ENCODE measurements around the gene TSGA10. TPM values are rescaled to one million over a fixed set of nuclear protein-coding genes. Genes with fewer than 3 reads are reported as not detected.

TSGA10 gene
- total RNA-seq, 1 experiment from 2014 or later = 6.6 TPM

GRCh38 chr2:99166218-99166617 is 11.5 kb upstream of the TSGA10 start (continued):
- TF ChIP-seq ATF3 (IDR thresholded peaks at IDR 0.05) = no peak
- no peak for TF ChIP-seq SRF (IDR thresholded peaks at IDR 0.05; ENCODE audit: low read depth)
- TF ChIP-seq ZNF274 (IDR thresholded peaks at IDR 0.05; ENCODE audit: low read depth, low read length) = no peak

GRCh38 chr2:99159594-99159993 is 4.9 kb upstream of the TSGA10 start:
- H3K4me2 ChIP-seq (ENCODE audit: low read length) = no peak overlapping the region
- H3K4me3 ChIP-seq (replicated peaks in 1 of 2; ENCODE audit: low read depth in 1 of 2, low read length in 2 of 2) = no peak overlapping the region
- no peaks in the 10 kb centered on the region for H3K27me3 ChIP-seq (ENCODE audit: insufficient read depth, low read length)
- no peak overlapping the region for H3K27ac ChIP-seq (ENCODE audit: low read depth, low read length)
- H3K36me3 ChIP-seq (ENCODE audit: control insufficient read depth in 1 of 2, insufficient read depth in 2 of 2, low read length in 2 of 2) = 0 out of 4 replicates have a peak, but pooled peaks cover 0 to 3% of the 10 kb centered on the region in 2 experiments
- ChIA-PET POLR2A (no interaction called here), RAD21 (ENCODE audit: low non-redundant PET in 1 of 2, low total read pairs in 2 of 2, uncharacterized antibody in 2 of 2, unreplicated experiment in 2 of 2) (no interaction called here), CTCF (no interaction called here)
- no peak for DNase-seq (ENCODE audit: low read depth, low spot score)
- no peaks in the 10 kb centered on the region for H3K9me2 ChIP-seq (ENCODE audit: insufficient read depth)
- no TSS peak for BruUV-seq (replicated peaks)
- H4K20me1 ChIP-seq (ENCODE audit: insufficient read depth) = no peaks in the 10 kb centered on the region
- no peak overlapping the region for H2AFZ ChIP-seq (ENCODE audit: low read depth, low read length, poor library complexity, severe bottlenecking)
- no peak overlapping the region for H3K9ac ChIP-seq (ENCODE audit: low read length)
- H3K4me1 ChIP-seq (ENCODE audit: control insufficient read depth in 1 of 2, insufficient read depth in 2 of 2, low read length in 2 of 2) = peaks cover 5 to 6% of the 10 kb centered on the region in 2 experiments; a peak in 2 of 4 replicates
- TF ChIP-seq ZBTB33 (IDR thresholded peaks at IDR 0.05; ENCODE audit: extremely low read depth, insufficient replicate concordance, low read length) (no peak), POLR2A (IDR thresholded peaks at IDR 0.05; ENCODE audit: borderline replicate concordance, extremely low read depth, insufficient read depth, insufficient read length) (no peak)
- H3K79me2 ChIP-seq (ENCODE audit: insufficient read depth, low read length) = peaks cover 5% of the 10 kb centered on the region; the same call in 1 of the 2 replicates
- ATAC-seq = no peak
- intact Hi-C loops (cut with micrococcal nuclease) = loop anchor here (10.0 kb wide), 1 partner anchor 335 kb away; the partner anchor contains the start of gene REV1
- H3K9me3 ChIP-seq (ENCODE audit: control insufficient read depth in 1 of 2, insufficient read depth in 1 of 2, low read depth in 1 of 2, low read length in 2 of 2) = no peaks in the 10 kb centered on the region

Measured in HCT116 (cell line).